ENCODE results near the gene PTPN6. TPM values are rescaled to one million over a fixed set of nuclear protein-coding genes. Genes with fewer than 3 reads are reported as not detected.
A peak's percentile ranks its signal among the peaks of the same experiment; 100 is the strongest.

PTPN6 gene
- total and polyA plus RNA-seq, 2 of the 13 experiments (the other 11 are each of a cell fraction or from before 2014, with no cell fraction given): 10.5 to 10.6 TPM

DNA sequence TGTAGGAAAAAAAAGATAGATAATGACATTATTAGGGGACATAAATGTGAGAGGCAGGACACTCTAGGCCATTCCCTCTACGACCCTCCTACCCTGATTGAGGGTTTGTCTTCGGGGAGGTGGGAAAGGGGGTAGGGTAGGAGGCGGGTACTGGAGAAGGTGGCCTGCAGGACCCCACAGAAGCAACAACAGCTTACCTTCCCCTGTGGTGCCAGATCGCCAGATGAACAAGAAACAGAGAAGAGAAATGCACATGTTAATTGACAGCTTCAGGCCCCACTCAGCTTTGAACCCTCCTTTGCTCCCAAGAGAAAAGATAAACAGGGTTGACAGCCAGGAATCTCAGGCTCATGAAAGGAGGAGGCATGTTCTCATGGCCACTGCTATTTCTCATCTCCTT is 14.6 kb downstream of the PTPN6 start:
- peak overlapping the region; percentile 26 for H3K27ac ChIP-seq (ENCODE audit: extremely low read length, insufficient read depth, low read length)
- TF ChIP-seq, protein P1, sequence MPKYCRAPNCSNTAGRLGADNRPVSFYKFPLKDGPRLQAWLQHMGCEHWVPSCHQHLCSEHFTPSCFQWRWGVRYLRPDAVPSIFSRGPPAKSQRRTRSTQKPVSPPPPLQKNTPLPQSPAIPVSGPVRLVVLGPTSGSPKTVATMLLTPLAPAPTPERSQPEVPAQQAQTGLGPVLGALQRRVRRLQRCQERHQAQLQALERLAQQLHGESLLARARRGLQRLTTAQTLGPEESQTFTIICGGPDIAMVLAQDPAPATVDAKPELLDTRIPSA (CRISPR knock-in tag; IDR thresholded peaks at IDR 0.05; ENCODE audit: borderline replicate concordance): no peak
- TF ChIP-seq ZNF17 (CRISPR knock-in tag; IDR thresholded peaks at IDR 0.05) (no peak), GLI4 (CRISPR knock-in tag; IDR thresholded peaks at IDR 0.05; ENCODE audit: borderline replicate concordance) (no peak), RBFOX2 (IDR thresholded peaks at IDR 0.05; ENCODE audit: low read depth, low read length) (0 out of 2 replicates have a peak, but pooled peaks have one; percentile 3), MAF1 (CRISPR knock-in tag; IDR thresholded peaks at IDR 0.05; ENCODE audit: borderline replicate concordance) (no peak)
- TF ChIP-seq, protein P2, sequence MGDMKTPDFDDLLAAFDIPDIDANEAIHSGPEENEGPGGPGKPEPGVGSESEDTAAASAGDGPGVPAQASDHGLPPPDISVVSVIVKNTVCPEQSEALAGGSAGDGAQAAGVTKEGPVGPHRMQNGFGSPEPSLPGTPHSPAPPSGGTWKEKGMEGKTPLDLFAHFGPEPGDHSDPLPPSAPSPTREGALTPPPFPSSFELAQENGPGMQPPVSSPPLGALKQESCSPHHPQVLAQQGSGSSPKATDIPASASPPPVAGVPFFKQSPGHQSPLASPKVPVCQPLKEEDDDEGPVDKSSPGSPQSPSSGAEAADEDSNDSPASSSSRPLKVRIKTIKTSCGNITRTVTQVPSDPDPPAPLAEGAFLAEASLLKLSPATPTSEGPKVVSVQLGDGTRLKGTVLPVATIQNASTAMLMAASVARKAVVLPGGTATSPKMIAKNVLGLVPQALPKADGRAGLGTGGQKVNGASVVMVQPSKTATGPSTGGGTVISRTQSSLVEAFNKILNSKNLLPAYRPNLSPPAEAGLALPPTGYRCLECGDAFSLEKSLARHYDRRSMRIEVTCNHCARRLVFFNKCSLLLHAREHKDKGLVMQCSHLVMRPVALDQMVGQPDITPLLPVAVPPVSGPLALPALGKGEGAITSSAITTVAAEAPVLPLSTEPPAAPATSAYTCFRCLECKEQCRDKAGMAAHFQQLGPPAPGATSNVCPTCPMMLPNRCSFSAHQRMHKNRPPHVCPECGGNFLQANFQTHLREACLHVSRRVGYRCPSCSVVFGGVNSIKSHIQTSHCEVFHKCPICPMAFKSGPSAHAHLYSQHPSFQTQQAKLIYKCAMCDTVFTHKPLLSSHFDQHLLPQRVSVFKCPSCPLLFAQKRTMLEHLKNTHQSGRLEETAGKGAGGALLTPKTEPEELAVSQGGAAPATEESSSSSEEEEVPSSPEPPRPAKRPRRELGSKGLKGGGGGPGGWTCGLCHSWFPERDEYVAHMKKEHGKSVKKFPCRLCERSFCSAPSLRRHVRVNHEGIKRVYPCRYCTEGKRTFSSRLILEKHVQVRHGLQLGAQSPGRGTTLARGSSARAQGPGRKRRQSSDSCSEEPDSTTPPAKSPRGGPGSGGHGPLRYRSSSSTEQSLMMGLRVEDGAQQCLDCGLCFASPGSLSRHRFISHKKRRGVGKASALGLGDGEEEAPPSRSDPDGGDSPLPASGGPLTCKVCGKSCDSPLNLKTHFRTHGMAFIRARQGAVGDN (CRISPR knock-in tag; IDR thresholded peaks at IDR 0.05): no peak
- TF ChIP-seq, protein P3, sequence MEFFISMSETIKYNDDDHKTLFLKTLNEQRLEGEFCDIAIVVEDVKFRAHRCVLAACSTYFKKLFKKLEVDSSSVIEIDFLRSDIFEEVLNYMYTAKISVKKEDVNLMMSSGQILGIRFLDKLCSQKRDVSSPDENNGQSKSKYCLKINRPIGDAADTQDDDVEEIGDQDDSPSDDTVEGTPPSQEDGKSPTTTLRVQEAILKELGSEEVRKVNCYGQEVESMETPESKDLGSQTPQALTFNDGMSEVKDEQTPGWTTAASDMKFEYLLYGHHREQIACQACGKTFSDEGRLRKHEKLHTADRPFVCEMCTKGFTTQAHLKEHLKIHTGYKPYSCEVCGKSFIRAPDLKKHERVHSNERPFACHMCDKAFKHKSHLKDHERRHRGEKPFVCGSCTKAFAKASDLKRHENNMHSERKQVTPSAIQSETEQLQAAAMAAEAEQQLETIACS (CRISPR knock-in tag; IDR thresholded peaks at IDR 0.05): no peak
- ATAC-seq (no peak), DNase-seq (ENCODE audit: low spot score) (no peak), FAIRE-seq (no peak)
- BruUV-seq (replicated peaks): no TSS peak
- 96% methylated on average over 4 of the region's 4 CpGs for WGBS (ENCODE audit: low lambda C conversion rate)
- in situ Hi-C loops (cut with HindIII; ENCODE audit: extremely low pct_ligation_motif_present, low pct_unique_long_range_greater_than_20kb) (no loop called here), intact Hi-C loops (cut with micrococcal nuclease; ENCODE audit: unreplicated experiment) (no loop called here)
- H4K20me1 ChIP-seq (ENCODE audit: insufficient read depth, low read length): no peaks in the 10 kb centered on the region; the same call in 1 of the 2 replicates
- peaks cover 57% of the 10 kb centered on the region for H3K4me1 ChIP-seq (ENCODE audit: insufficient read depth, low read length)
- ChIA-PET POLR2A (interaction anchor here (1.1 kb wide), 1 partner anchor 19 kb away, joined by 4 read pairs; no protein-coding TSS in a partner anchor), CTCF (ENCODE audit: low intra/inter-chr PET ratio, low total read pairs) (interaction anchor here (0.6 to 2.1 kb wide), 6 partner anchors 19 to 228 kb away, joined by 3 to 15 read pairs (median 5); partner anchors contain the start of genes C12orf57 and RNU7-1)
- no peaks in the 10 kb centered on the region for H3K9me3 ChIP-seq (ENCODE audit: low read length)
- no peak overlapping the region for H2AFZ ChIP-seq (ENCODE audit: low read length)
- H3K27me3 ChIP-seq (ENCODE audit: control insufficient read depth in 1 of 2, insufficient read depth in 2 of 2, low read length in 2 of 2): no peaks in the 10 kb centered on the region; a peak in 1 of 5 replicates
- peaks cover 22 to 38% of the 10 kb centered on the region in 2 experiments for H3K36me3 ChIP-seq (replicated peaks in 1 of 2; ENCODE audit: control insufficient read depth in 1 of 2, insufficient read depth in 2 of 2, low read length in 2 of 2)
- no peak overlapping the region for H3K9ac ChIP-seq (ENCODE audit: insufficient read depth, low read depth, low read length)
- no peak overlapping the region for H3K4me2 ChIP-seq (ENCODE audit: low read depth, low read length)
- no peak overlapping the region for H3K4me3 ChIP-seq (replicated peaks in 1 of 3; ENCODE audit: insufficient read depth in 1 of 3, low read depth in 2 of 3, low read length in 3 of 3)
- H3K79me2 ChIP-seq (ENCODE audit: insufficient read depth, low read length): peaks cover 26% of the 10 kb centered on the region
